Uterus (tissue), 2 donors: Measurements from ENCODE around the gene ATN1.

ENCODE experiments used
- CTCF ChIP-seq, 4 experiments: fragments of 200-600 bp in 2 of 4; fragments of 450-650 bp in 2 of 4; sonication (generic) in 2 of 4; IDR thresholded peaks; one replicate each; pipeline ENCODE4 v1.5.1; 2016 to 2019; ENCODE audit warnings: antibody characterized with exemption in 4 of 4, mild to moderate bottlenecking in 2 of 4, moderate library complexity in 1 of 4
- POLR2A ChIP-seq, 2 donors: fragments of 450-650 bp; IDR thresholded peaks; one replicate each; pipeline ENCODE4 v1.6.1; 2016; ENCODE audit warnings: antibody characterized with exemption in 2 of 2, mild to moderate bottlenecking in 1 of 2, moderate library complexity in 1 of 2

GRCh38 chr12:6937481-6938352 lies 10.0 kb downstream of the ATN1 start:
- TF ChIP-seq CTCF (IDR thresholded peaks at IDR 0.05) (peak; percentile 91 to 98 (median 98)), POLR2A (IDR thresholded peaks at IDR 0.05) (peak; percentile 55 to 75)
